Coronary artery (tissue), 2 donors: Measurements from ENCODE around the gene TSC1.

ENCODE experiments used
- DNase-seq: peaks from one replicate; pipeline ENCODE4 v3.0.0-alpha.2; 2017; ENCODE audit warnings: low spot score
- H3K27ac ChIP-seq, 2 donors: fragments of 200-600 bp; sonication (generic); one replicate each; pipeline ENCODE4 v1.5.1; 2016 to 2019
- H3K4me3 ChIP-seq: fragments of 200-600 bp; sonication (generic); 2 replicates; pipeline ENCODE4 v1.5.1; 2016; ENCODE audit warnings: mild to moderate bottlenecking, moderate library complexity
- CTCF ChIP-seq: fragments of 200-600 bp; sonication (generic); IDR thresholded peaks from one replicate; pipeline ENCODE4 v1.5.1; 2019; ENCODE audit warnings: antibody characterized with exemption

Gene TSC1

GRCh38 chr9:132862533-132862932, 81.9 kb downstream of the TSC1 start:
- no peak for DNase-seq
- Histone ChIP-seq H3K27ac (no peak overlapping the region), H3K4me3 (no peak overlapping the region)
- TF ChIP-seq CTCF, result no peak

GRCh38 chr9:132861666-132862065, 82.8 kb downstream of the TSC1 start:
- DNase-seq, result no peak
- H3K4me3 ChIP-seq, result no peak overlapping the region
- no peak overlapping the region for H3K27ac ChIP-seq
- no peak for TF ChIP-seq CTCF

GRCh38 chr9:132858751-132859150, 85.7 kb downstream of the TSC1 start:
- no peak for DNase-seq
- no peak overlapping the region for H3K4me3 ChIP-seq
- no peak for TF ChIP-seq CTCF
- H3K27ac ChIP-seq, result no peak overlapping the region

GRCh38 chr9:132857616-132858342, 86.6 kb downstream of the TSC1 start:
- DNase-seq, result no peak
- Histone ChIP-seq H3K4me3 (no peak overlapping the region), H3K27ac (peak overlapping the region in 1 of 2 donors; percentile 71)
- no peak for TF ChIP-seq CTCF

GRCh38 chr9:132857031-132857430, 87.4 kb downstream of the TSC1 start:
- no peak for DNase-seq
- H3K27ac ChIP-seq, result peak overlapping the region in 1 of 2 donors; percentile 71
- no peak for TF ChIP-seq CTCF
- no peak overlapping the region for H3K4me3 ChIP-seq

GRCh38 chr9:132855904-132856303, 88.5 kb downstream of the TSC1 start:
- DNase-seq, result no peak
- H3K4me3 ChIP-seq, result no peak overlapping the region
- no peak for TF ChIP-seq CTCF
- no peak overlapping the region for H3K27ac ChIP-seq

GRCh38 chr9:132854832-132855231, 89.6 kb downstream of the TSC1 start:
- Histone ChIP-seq H3K4me3 (no peak overlapping the region), H3K27ac (no peak overlapping the region)
- no peak for DNase-seq
- TF ChIP-seq CTCF, result no peak
